NCI-H345 (cell line): Measurements from ENCODE around the gene A1BG.
A peak's percentile ranks its signal among the peaks of the same experiment; 100 is the strongest.
"Not testable (repeated sequence)": the region's sequence is repeated elsewhere in the genome, so short reads cannot be mapped to it uniquely, and the experiment has no call there.

Source experiments
- DNase-seq: peaks from one replicate; lab custom pipeline; 2025; lab: John Stamatoyannopoulos, UW

Gene A1BG

GRCh38 chr19:58385891-58386575 is 32.7 kb upstream of the A1BG start:
- no peak for DNase-seq

- no peak for DNase-seq
Measured at GRCh38 chr19:58385313-58385890, 32.1 kb upstream of the A1BG start.

GRCh38 chr19:58382997-58383603 is 29.8 kb upstream of the A1BG start:
- DNase-seq = no peak

- no peak for DNase-seq
Measured at GRCh38 chr19:58381460-58382212, 28.3 kb upstream of the A1BG start.

- peak; percentile 99 for DNase-seq
Measured at GRCh38 chr19:58380662-58381459, 27.6 kb upstream of the A1BG start, which contains the start of gene ZNF837. TSS of gene ZNF837 (minus strand) at chr19:58381030. CDS start at chr19:58369332, 11,698 bp downstream.

GRCh38 chr19:58380037-58380661 is 26.9 kb upstream of the A1BG start:
- no peak for DNase-seq

- no peak for DNase-seq
Measured at GRCh38 chr19:58379246-58379645, 26.0 kb upstream of the A1BG start.

GRCh38 chr19:58376724-58377123 is 23.4 kb upstream of the A1BG start:
- DNase-seq = not testable (repeated sequence)

- DNase-seq = no peak
Measured at GRCh38 chr19:58374200-58374599, 20.9 kb upstream of the A1BG start.

GRCh38 chr19:58372311-58373133 is 19.2 kb upstream of the A1BG start:
- DNase-seq = no peak

GRCh38 chr19:58368561-58369360 is 15.5 kb upstream of the A1BG start:
- no peak for DNase-seq

GRCh38 chr19:58367698-58368454 is 14.6 kb upstream of the A1BG start:
- no peak for DNase-seq

- no peak for DNase-seq
Measured at GRCh38 chr19:58366585-58367430, 13.5 kb upstream of the A1BG start.

GRCh38 chr19:58364146-58364545 is 10.9 kb upstream of the A1BG start:
- no peak for DNase-seq

- DNase-seq = peak; percentile 96
Measured at GRCh38 chr19:58362272-58362994, 9.1 kb upstream of the A1BG start, which contains the start of gene ZNF497. TSS of gene ZNF497 (minus strand) at chr19:58362751. CDS start at chr19:58357635, 5,116 bp downstream.

GRCh38 chr19:58361900-58362271 is 8.6 kb upstream of the A1BG start:
- DNase-seq = peak; percentile 32

- DNase-seq = no peak
Measured at GRCh38 chr19:58357481-58358145, 4.3 kb upstream of the A1BG start.
